Right atrium auricular region (tissue), 2 donors: Measurements from ENCODE around the gene DHCR7. TPM values are rescaled to one million over a fixed set of nuclear protein-coding genes. Genes with fewer than 3 reads are reported as not detected.

Source experiments
- DNase-seq: peaks from one replicate; pipeline ENCODE4 v3.0.0-alpha.2; 2019; ENCODE audit warnings: low spot score
- H3K27ac ChIP-seq, 2 donors: fragments of 200-600 bp; sonication (generic); 1 replicate in 1 of 2; 2 replicates in 1 of 2; pipeline ENCODE4 v1.5.1; 2016 to 2019
- H3K27me3 ChIP-seq, 2 donors: fragments of 200-600 bp; sonication (generic); one replicate each; pipeline versions ENCODE4 v1.5.1 to v1.6.0; 2017 to 2019
- H3K36me3 ChIP-seq: fragments of 200-600 bp; sonication (generic); one replicate; pipeline ENCODE4 v1.5.1; 2016
- H3K4me1 ChIP-seq, 2 donors: fragments of 200-600 bp; sonication (generic); one replicate each; pipeline versions ENCODE4 v1.5.1 to v1.6.0; 2017 to 2019
- H3K4me3 ChIP-seq, 2 donors: fragments of 200-600 bp; sonication (generic); 1 replicate in 1 of 2; 2 replicates in 1 of 2; pipeline ENCODE4 v1.5.1; 2017 to 2019; ENCODE audit warnings: mild to moderate bottlenecking in 1 of 2, moderate library complexity in 1 of 2
- H3K9me3 ChIP-seq, 2 donors: fragments of 200-600 bp; sonication (generic); one replicate each; pipeline ENCODE4 v1.5.1; 2019
- total RNA-seq, 2 donors: library from RNA; depleted of rRNA; stranded (reverse); fragments of >200 nt; gene quantifications; one replicate each; pipeline ENCODE4 v1.1.0, GENCODE V29; 2016
- TF ChIP-seq, protein P1 (sequence below), 2 donors: fragments of 200-600 bp; sonication (generic); IDR thresholded peaks; one replicate each; pipeline ENCODE4 v1.5.1; 2019; ENCODE audit warnings: antibody characterized with exemption in 2 of 2

DHCR7 gene
- total RNA-seq, 2 donors from 2014 or later, result 26.8 to 37.6 TPM

- Histone ChIP-seq H3K9me3 (no peaks in the 10 kb centered on the region), H3K27me3 (no peaks in the 10 kb centered on the region), H3K4me1 (no peaks in the 10 kb centered on the region), H3K27ac (no peak overlapping the region), H3K36me3 (peaks cover 43% of the 10 kb centered on the region), H3K4me3 (no peak overlapping the region)
- TF ChIP-seq, protein P1, sequence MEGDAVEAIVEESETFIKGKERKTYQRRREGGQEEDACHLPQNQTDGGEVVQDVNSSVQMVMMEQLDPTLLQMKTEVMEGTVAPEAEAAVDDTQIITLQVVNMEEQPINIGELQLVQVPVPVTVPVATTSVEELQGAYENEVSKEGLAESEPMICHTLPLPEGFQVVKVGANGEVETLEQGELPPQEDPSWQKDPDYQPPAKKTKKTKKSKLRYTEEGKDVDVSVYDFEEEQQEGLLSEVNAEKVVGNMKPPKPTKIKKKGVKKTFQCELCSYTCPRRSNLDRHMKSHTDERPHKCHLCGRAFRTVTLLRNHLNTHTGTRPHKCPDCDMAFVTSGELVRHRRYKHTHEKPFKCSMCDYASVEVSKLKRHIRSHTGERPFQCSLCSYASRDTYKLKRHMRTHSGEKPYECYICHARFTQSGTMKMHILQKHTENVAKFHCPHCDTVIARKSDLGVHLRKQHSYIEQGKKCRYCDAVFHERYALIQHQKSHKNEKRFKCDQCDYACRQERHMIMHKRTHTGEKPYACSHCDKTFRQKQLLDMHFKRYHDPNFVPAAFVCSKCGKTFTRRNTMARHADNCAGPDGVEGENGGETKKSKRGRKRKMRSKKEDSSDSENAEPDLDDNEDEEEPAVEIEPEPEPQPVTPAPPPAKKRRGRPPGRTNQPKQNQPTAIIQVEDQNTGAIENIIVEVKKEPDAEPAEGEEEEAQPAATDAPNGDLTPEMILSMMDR (IDR thresholded peaks at IDR 0.05), result no peak
- no peak for DNase-seq
Observed at GRCh38 chr11:71463331-71464211, 15.4 kb upstream of the DHCR7 start.

GRCh38 chr11:71462726-71463125 is 14.5 kb upstream of the DHCR7 start:
- Histone ChIP-seq H3K4me3 (no peak overlapping the region), H3K4me1 (no peaks in the 10 kb centered on the region), H3K9me3 (no peaks in the 10 kb centered on the region), H3K27ac (no peak overlapping the region), H3K36me3 (peaks cover 51% of the 10 kb centered on the region), H3K27me3 (no peaks in the 10 kb centered on the region)
- TF ChIP-seq, protein P1 (IDR thresholded peaks at IDR 0.05), result no peak
- DNase-seq, result no peak

DNA sequence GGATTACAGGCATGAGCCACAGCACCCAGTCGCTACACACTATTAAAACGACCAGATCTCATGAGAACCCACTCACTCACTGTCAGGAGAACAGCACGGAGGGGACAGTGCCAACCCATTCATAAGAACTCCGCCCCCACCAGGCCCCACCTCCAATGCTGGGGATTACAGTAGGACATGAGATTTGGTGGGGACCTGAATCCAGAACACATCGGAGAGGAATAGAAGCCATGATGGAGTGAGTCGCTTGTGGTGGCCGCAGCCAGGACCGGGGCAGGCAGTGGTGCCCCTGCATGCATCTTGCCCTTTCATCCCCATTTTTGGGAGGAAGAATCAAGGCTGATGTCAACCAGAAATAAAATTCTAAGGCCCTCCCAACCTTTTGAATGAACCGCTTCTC is 13.5 kb upstream of the DHCR7 start:
- DNase-seq, result no peak

GRCh38 chr11:71459767-71460320 is 11.7 kb upstream of the DHCR7 start:
- Histone ChIP-seq H3K9me3 (no peaks in the 10 kb centered on the region), H3K27ac (no peak overlapping the region), H3K4me3 (no peak overlapping the region), H3K4me1 (no peaks in the 10 kb centered on the region), H3K27me3 (no peaks in the 10 kb centered on the region), H3K36me3 (peaks cover 69% of the 10 kb centered on the region)
- no peak for DNase-seq
- TF ChIP-seq, protein P1 (IDR thresholded peaks at IDR 0.05), result no peak

More for the DNA sequence above, 13.5 kb upstream of the DHCR7 start:
- no peaks in the 10 kb centered on the region for H3K27me3 ChIP-seq
- no peak overlapping the region for H3K27ac ChIP-seq
- TF ChIP-seq, protein P1 (IDR thresholded peaks at IDR 0.05), result no peak
- peaks cover 53% of the 10 kb centered on the region for H3K36me3 ChIP-seq
- no peak overlapping the region for H3K4me3 ChIP-seq
- H3K9me3 ChIP-seq, result no peaks in the 10 kb centered on the region
- H3K4me1 ChIP-seq, result no peaks in the 10 kb centered on the region

GRCh38 chr11:71459076-71459766 is 11.0 kb upstream of the DHCR7 start:
- Histone ChIP-seq H3K4me3 (no peak overlapping the region), H3K27me3 (no peaks in the 10 kb centered on the region), H3K36me3 (peaks cover 69% of the 10 kb centered on the region), H3K9me3 (no peaks in the 10 kb centered on the region), H3K27ac (no peak overlapping the region), H3K4me1 (peaks cover 0 to 1% of the 10 kb centered on the region in 2 donors)
- TF ChIP-seq, protein P1 (IDR thresholded peaks at IDR 0.05), result no peak
- DNase-seq, result no peak
